OCI-LY1 (cell line): Measurements from ENCODE around the gene REC114.

Experiments
- H2AFZ ChIP-seq: fragments of 200-600 bp; sonication (generic), shearing (Covaris generic); 2 replicates; pipeline ENCODE4 v1.6.0; 2014; ENCODE audit warnings: antibody characterized with exemption, mild to moderate bottlenecking, low read length
- H3F3A ChIP-seq: fragments of 200-600 bp; sonication (generic), shearing (Covaris generic); 2 replicates; pipeline ENCODE4 v1.6.0; 2014; ENCODE audit warnings: mild to moderate bottlenecking, antibody characterized with exemption, low read length, moderate library complexity; ENCODE audit not compliant: insufficient read depth
- H3K27ac ChIP-seq: fragments of 200-600 bp; sonication (generic); 2 replicates; pipeline ENCODE4 v1.5.1; 2014; ENCODE audit warnings: low read length, mixed run types, mild to moderate bottlenecking, low read depth; ENCODE audit not compliant: poor library complexity, severe bottlenecking
- H3K27me3 ChIP-seq: fragments of 200-600 bp; sonication (generic); 2 replicates; pipeline ENCODE4 v1.6.0; 2014; ENCODE audit warnings: antibody characterized with exemption, mild to moderate bottlenecking, low read length, moderate library complexity; ENCODE audit not compliant: insufficient read depth
- H3K36me3 ChIP-seq: fragments of 200-600 bp; sonication (generic); 2 replicates; pipeline ENCODE4 v1.6.1; 2014; ENCODE audit warnings: mild to moderate bottlenecking, antibody characterized with exemption, low read length, moderate library complexity, mixed read lengths; ENCODE audit not compliant: insufficient read depth
- H3K4me1 ChIP-seq: fragments of 200-600 bp; sonication (generic); 2 replicates; pipeline ENCODE4 v1.5.1; 2014; ENCODE audit warnings: mild to moderate bottlenecking, low read length, moderate library complexity; ENCODE audit not compliant: insufficient read depth, severe bottlenecking
- H3K4me2 ChIP-seq: fragments of 200-600 bp; sonication (generic), shearing (Covaris generic); 2 replicates; pipeline ENCODE4 v1.6.1; 2014; ENCODE audit warnings: low read length
- H3K4me3 ChIP-seq: fragments of 200-600 bp; sonication (generic); 2 replicates; pipeline ENCODE4 v1.5.1; 2014; ENCODE audit warnings: low read length, low read depth, mild to moderate bottlenecking, mixed read lengths; ENCODE audit not compliant: poor library complexity, severe bottlenecking
- H3K79me2 ChIP-seq: fragments of 200-600 bp; shearing (Covaris generic); 2 replicates; pipeline ENCODE4 v1.6.1; 2016; ENCODE audit warnings: mixed run types, low read length, mixed read lengths; ENCODE audit not compliant: insufficient read depth
- H3K9ac ChIP-seq: fragments of 200-600 bp; sonication (generic), shearing (Covaris generic); 2 replicates; pipeline ENCODE4 v1.6.1; 2014; ENCODE audit warnings: mild to moderate bottlenecking, low read length, mixed read lengths
- H3K9me2 ChIP-seq: fragments of 200-600 bp; sonication (generic), shearing (Covaris generic); 2 replicates; pipeline ENCODE4 v1.6.1; 2014; ENCODE audit warnings: low read depth, mild to moderate bottlenecking, low read length, mixed read lengths
- H3K9me3 ChIP-seq: fragments of 200-600 bp; shearing (Covaris generic); 2 replicates; pipeline ENCODE4 v1.6.1; 2014; ENCODE audit warnings: low read length, mixed read lengths
- H4K20me1 ChIP-seq: fragments of 200-600 bp; sonication (generic), shearing (Covaris generic); 2 replicates; pipeline ENCODE4 v1.6.0; 2016; ENCODE audit warnings: mild to moderate bottlenecking, low read length; ENCODE audit not compliant: insufficient read depth
- CTCF ChIP-seq: fragments of 200-600 bp; sonication (generic), shearing (Covaris generic); IDR thresholded peaks from 2 replicates; pipeline ENCODE4 v1.5.1; 2017; ENCODE audit warnings: mild to moderate bottlenecking, antibody characterized with exemption, low read length, moderate library complexity, mixed read lengths
- EZH2 ChIP-seq: fragments of 200-600 bp; sonication (generic), shearing (Covaris generic); IDR thresholded peaks from 2 replicates; pipeline ENCODE4 v1.8.0; 2017; ENCODE audit warnings: borderline replicate concordance, mixed run types, mild to moderate bottlenecking, antibody characterized with exemption, low read length, moderate library complexity, mixed read lengths

The REC114 gene

GRCh38 chr15:73538123-73538522 lies 95.2 kb downstream of the REC114 start:
- Histone ChIP-seq H3K36me3 (no peaks in the 10 kb centered on the region), H3K9ac (no peak overlapping the region)

GRCh38 chr15:73538563-73539211 lies 95.7 kb downstream of the REC114 start:
- no peaks in the 10 kb centered on the region for H3K36me3 ChIP-seq
- no peak overlapping the region for H3K27ac ChIP-seq
- H4K20me1 ChIP-seq = no peaks in the 10 kb centered on the region
- H3K9ac ChIP-seq = no peak overlapping the region
- H2AFZ ChIP-seq = no peak overlapping the region
- H3K9me3 ChIP-seq = no peaks in the 10 kb centered on the region
- H3K4me1 ChIP-seq = no peaks in the 10 kb centered on the region
- no peak overlapping the region for H3K4me3 ChIP-seq
- no peaks in the 10 kb centered on the region for H3F3A ChIP-seq
- no peaks in the 10 kb centered on the region for H3K9me2 ChIP-seq
- TF ChIP-seq EZH2 (no peak), CTCF (no peak)
- no peaks in the 10 kb centered on the region for H3K27me3 ChIP-seq
- no peaks in the 10 kb centered on the region for H3K79me2 ChIP-seq
- H3K4me2 ChIP-seq = no peak overlapping the region

More at GRCh38 chr15:73538123-73538522, 95.2 kb downstream of the REC114 start:
- TF ChIP-seq EZH2 = no peak
- TF ChIP-seq CTCF = no peak
- no peak overlapping the region for H3K4me3 ChIP-seq
- no peak overlapping the region for H3K4me2 ChIP-seq
- no peak overlapping the region for H3K27ac ChIP-seq
- no peaks in the 10 kb centered on the region for H3K9me3 ChIP-seq
- no peaks in the 10 kb centered on the region for H3K27me3 ChIP-seq
- no peaks in the 10 kb centered on the region for H4K20me1 ChIP-seq
- no peaks in the 10 kb centered on the region for H3F3A ChIP-seq
- H3K4me1 ChIP-seq = no peaks in the 10 kb centered on the region
- no peak overlapping the region for H2AFZ ChIP-seq
- H3K9me2 ChIP-seq = no peaks in the 10 kb centered on the region
- H3K79me2 ChIP-seq = no peaks in the 10 kb centered on the region

- H4K20me1 ChIP-seq = no peaks in the 10 kb centered on the region
- H3K79me2 ChIP-seq = no peaks in the 10 kb centered on the region
- no peaks in the 10 kb centered on the region for H3K9me2 ChIP-seq
- no peaks in the 10 kb centered on the region for H3F3A ChIP-seq
- H2AFZ ChIP-seq = no peak overlapping the region
- no peak overlapping the region for H3K27ac ChIP-seq
- H3K4me2 ChIP-seq = no peak overlapping the region
- H3K4me3 ChIP-seq = no peak overlapping the region
- H3K9me3 ChIP-seq = no peaks in the 10 kb centered on the region
- no peak for TF ChIP-seq EZH2
- H3K36me3 ChIP-seq = no peaks in the 10 kb centered on the region
- H3K9ac ChIP-seq = no peak overlapping the region
- no peaks in the 10 kb centered on the region for H3K4me1 ChIP-seq
- H3K27me3 ChIP-seq = no peaks in the 10 kb centered on the region
Measured at GRCh38 chr15:73539212-73540128, 96.5 kb downstream of the REC114 start.
